Measurements from ENCODE around the gene SORCS2.

SORCS2 gene

DNA sequence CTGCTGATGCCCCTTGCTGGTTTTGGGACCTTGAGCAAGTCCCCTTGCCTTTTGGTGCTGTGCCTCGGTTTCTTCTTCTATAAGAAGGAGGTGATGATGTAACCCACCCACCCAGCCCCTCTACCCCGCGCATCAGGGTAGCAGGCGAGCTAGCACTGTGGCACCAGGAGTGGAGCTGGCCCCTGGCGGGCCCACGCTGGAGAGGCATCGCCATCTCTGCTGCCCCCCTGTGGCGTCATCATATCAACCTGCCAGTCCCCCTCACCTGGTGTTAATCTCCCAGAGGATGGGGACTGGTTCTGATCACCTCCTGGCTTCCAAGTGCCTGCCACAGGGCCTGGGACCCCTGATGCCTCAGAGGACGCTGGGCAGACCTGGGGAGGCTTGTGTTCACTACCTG is 6.3 kb upstream of the SORCS2 start:
- DNase-seq (ENCODE audit: low read depth) = no peak

DNA sequence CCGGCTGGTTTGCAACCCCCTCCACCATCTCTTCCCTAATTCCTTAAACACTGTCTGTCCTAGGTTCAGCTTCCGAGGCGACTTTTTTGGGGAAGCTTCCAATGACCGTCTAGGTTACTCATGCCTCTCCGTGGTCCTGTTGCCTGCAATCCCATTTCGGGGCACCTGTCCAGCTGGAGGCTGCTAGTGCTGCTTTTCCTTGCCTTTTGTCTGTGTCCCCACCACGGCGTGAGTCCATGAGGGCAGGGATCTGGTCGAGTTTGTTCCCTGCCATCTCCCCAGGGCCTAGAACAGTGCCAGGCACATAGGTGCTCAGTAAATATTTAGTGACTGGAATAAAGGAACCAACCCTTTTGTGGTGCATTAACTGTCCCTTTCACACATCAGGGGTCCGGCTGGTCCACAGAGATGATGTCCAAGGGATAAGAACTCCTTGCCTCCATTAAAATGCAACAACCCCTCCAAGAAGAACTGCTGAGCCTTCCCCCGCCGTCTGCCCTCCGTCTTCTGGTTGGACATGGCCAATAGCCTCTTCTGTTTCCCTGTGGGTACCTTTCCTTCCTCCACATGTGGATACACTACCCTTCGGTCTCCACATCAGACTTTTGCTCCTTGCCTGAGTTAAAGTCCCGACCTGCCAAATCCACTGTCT is 5.7 kb upstream of the SORCS2 start:
- DNase-seq (ENCODE audit: low read depth) = no peak

DNA sequence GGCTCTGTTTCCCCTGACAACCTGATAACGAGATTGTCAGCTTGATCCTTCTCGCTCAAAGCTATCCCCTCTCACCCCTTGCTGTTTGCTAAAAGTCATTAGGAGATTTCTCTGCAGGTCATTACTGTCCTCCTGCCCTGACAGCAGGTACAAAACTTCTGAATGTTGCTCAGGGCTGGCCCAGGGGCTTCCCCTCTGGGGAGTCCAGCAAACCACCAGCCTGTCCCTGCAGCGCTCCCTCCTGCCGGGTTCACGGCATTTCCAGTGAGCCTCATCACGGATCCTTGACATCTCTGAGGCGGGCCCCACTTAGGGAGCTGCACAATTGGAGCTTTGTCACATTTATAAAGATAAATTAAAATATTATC is 5.2 kb upstream of the SORCS2 start:
- DNase-seq (ENCODE audit: low read depth) = no peak

DNA sequence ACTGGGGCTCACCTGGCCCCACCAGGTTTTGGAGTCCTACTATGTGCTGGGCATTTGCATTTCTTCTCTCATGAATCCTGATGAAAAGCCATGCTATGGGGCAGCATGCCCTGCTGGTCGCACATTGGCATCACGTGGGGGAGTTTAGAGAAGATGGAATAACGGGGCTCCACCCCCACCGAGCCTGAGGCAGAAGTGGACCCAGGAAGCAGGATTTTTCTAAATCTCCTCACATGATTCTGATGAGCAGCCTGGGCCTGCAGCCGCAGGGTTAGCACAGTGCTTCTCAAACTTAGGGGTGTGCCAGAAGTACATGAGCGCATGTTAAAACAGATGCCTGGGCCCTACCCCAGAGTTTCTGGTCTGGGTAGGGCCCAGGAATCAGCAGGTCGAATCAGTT is 4.6 kb upstream of the SORCS2 start:
- DNase-seq (ENCODE audit: low read depth) = no peak

DNA sequence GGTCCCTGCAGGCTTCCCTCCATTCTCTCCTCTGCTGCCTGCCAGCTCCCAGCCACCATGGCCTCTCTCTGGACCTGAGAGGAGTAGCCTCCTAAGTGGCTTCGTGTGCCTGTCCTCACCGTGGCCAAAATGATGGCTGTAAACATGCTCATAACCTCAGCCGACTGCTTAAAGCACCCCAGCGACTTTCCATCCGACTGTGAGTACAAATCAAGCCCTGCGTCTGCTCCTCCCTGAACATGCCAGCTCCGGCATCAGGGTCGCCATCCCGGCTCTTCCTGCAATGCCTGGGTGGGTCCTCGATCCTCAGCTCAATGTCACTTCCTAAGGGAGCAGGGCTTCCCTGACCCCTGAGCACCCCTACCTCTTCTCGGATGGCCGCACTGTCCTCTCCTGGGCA is 3.3 kb upstream of the SORCS2 start:
- DNase-seq (ENCODE audit: low read depth) = no peak

DNA sequence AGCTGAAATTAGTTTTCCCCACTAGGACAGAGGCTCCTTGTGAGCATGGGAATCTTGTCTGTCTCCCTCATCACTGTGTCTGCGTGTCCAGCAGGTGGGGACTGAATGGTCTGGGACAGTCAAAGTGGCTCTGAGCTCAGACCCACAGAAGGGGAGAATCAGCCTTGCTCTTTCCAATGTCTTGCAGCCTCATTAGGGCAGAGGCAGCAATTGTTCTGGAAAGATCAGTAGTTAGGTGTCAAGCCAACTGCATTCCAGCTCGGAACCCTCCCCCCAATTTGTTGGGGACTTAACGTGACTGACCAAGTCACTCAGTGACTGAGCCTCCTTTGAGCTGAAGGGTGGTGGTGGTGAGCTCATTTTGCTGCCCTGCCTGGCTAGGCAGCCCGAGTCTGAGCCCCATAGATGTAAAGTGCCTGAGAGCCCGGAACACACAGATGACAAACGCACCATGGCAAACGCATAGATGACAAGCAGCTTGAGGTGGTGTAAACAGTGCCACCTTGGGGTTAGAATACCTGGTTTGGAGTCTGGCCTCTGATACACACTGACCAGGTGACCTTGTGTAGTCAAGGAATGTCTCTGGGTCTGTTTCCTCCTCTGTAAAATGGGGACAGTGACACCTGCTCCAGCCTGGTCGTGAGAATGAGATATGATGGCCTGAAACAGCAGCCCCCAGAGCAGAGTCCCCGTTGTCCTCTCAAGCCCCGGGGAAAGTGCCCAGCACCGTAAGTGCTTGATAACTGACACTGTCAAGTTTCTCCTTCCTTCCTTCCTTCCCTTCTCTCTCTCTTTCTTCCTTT is 2.7 kb upstream of the SORCS2 start:
- DNase-seq (ENCODE audit: low read depth) = no peak

DNA sequence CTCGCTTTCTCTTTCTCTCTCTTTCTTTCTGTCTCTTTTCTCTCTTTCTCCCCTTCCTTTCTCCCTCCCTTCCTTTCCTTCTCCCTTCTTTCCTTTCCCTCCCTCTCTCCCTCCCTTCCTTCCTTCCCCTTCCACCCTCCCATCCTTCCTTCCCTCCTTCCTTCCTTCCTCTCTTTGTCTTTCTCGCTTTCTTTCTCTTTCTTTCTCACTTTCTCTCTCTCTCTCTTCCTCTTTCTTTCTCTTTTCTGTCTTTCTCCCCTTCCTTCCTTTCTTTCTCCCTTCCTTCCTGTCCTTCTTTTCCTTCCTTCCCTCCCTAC is 2.1 kb upstream of the SORCS2 start:
- DNase-seq (ENCODE audit: low read depth) = no peak

DNA sequence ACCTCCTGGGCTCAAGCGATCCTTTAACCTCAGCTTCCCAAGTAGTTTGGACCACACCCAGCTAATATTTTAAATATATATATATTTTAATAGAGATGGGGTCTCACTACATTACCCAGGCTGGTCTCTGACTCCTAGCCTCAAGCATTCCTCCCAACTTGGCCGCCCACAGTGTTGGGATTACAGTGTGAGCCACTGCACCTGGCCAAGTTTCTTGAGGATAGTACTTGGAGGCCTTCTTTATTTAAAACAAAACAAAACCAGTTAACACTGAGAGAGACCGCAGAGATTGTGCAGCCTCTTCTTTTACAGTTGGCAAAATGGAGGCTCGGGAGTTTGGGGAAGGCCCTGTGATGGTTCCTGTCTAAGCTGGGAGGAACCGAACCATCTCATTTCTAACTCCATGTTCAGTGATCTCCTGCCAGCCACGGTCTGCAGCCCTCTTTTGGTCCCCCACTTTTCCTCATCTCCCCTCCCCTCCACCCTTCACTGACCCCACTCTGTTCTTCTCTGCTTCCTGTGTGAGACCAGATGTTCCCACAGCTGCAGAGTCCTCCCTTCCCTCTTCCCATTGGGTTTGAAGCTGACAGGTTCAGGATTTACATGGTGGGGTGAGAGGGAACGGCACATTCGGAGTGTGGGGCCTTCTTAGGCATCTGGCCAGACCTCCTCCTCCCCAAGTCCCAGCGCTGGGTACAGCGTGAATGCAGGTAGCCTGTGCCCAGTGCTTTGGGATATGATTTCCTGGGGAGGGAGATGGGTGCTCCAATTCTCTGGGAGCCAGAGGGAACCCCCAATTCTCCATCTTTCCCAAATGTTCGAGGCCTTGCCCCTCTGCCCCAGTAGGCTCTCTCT is 1.4 kb upstream of the SORCS2 start:
- no peak for DNase-seq (ENCODE audit: low read depth)

DNA sequence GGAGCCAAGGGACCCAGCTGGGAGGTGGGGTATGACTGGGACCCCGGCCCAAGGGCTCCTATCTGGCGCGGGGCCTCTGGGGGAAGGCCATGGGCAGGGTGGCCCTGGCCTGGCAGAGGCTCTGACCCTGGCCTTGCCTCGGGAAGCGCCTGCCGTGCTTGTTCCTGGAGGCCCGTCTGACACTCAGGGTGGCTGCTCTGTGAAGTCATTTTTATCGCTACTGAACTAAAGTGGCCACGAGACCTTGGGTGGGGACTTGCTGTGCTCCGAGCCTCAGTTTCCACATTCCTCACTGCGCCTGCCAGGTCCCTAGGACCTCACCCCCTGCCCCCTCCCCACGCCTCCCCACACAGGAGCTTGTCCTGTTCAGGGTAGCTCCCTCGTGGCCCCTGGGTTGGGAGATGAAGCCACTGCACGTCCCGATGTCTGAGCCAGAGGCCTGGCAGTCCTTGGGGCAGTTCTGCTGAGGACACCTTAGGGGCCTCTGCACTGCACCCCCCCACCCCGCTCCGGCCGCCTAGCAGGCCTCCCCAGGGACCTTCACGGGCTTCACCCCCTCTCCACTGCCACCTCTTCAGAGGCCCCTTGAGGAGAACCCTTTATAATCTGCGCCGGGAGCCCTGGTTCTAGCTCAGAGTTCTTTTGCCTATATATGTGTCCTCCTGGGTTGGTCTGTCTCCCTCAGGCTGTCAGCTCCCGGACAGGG is 639 bp upstream of the SORCS2 start:
- no peak for DNase-seq (ENCODE audit: low read depth)

DNA sequence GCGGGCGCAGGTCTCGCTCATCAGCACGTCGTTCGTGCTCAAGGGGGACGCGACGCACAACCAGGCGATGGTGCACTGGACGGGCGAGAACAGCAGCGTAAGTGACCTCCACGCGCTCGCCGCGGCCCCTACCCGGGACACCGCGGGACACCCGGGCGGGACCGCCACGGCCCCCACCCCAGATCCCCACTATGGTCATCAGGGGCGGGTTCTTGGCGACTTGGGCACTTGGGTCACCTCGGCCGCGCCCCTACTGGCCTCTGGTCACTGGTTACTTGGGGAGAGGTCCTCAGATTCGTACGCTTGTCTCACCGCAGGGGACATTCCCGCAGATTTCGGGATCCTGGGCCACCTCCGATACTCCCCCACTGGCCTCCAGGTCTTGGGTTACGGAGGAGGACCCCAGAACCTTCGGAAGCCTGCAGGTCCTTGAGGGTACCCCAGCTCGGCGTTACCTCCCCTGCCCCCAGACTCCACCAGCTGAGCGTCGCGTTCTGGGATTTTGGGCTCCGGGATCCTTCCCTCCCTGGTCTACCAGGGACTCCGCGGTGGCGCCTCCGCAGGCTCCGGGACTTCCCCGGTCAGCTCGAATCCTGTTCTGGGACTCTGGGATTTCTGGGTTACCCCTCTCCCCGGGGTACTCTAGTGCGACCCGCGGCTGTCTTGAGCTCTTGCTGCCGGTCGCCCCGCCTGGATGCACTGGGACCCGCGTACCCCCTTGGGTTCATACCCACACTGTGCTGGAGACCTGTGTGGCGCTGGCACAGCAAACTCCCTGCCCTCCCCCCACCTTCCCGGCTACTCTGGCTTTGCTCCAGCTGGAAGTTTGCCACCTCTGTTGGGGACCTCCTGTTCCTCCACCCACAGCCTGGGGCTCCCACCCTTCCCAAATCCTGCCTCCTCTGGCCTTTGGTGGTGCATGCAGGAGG is 956 bp downstream of the SORCS2 start:
- DNase-seq (ENCODE audit: low read depth) = no peak

DNA sequence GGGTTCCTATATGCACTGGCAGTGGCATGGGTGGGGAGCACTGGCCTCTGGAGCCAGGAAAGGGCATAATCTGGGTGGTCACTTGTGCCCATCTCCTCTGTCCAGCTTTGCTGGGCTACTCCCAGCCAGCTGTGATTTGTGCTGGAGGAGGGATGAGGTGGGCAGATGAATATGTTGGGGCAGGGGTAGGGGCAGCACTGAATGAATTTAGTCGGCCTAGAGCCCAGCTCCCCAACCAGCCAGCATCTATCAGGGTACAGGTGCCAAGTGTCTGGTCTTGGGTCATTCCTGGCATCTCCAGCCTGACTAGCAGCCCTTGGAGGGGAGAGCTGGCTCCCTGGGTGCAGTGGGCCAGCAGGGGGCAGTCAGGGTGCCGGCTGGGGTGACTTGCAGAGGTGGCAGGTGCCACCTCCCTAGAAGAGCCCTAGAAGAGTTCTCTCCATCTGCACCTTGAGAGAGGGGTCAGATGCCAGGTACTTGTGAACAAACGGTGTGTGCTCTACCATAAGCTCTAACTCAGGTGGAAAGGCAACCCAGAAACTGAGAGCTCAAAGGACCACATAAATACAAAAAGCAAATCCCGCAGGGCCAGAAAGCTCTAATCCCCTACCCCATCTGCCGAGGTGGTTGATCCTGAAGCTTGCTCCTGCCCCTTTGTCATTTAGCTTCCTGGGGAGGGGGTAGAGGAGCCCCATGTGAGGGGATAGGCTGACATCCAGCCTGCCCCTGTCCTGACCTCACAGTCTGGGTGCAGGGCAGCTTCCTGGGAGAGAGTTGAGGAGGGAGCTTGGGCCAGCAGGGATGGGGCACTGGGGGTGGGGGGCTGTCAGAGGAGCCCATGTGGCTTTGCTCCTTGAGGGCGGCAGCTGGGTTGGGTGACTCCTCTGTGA is 2.2 kb downstream of the SORCS2 start:
- no peak for DNase-seq (ENCODE audit: low read depth)

DNA sequence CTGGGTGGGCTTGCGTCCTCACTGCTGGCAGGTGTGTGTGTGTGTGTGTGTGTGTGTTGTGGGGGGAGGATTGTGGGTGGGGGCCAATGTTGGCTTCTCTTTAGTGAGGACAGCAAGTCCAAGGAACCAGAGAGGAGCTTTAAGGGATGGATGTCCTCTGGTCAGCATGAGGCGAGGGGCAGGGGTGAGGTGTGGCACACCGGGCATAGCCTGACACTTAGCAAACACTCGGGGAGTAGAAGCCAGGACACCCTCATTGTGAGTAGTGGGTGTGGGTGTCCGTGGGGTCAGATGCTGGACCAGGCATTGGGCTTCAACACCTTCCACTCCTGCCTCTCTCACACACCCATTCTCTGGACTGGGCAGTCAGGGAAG is 2.8 kb downstream of the SORCS2 start:
- no peak for DNase-seq (ENCODE audit: low read depth)

DNA sequence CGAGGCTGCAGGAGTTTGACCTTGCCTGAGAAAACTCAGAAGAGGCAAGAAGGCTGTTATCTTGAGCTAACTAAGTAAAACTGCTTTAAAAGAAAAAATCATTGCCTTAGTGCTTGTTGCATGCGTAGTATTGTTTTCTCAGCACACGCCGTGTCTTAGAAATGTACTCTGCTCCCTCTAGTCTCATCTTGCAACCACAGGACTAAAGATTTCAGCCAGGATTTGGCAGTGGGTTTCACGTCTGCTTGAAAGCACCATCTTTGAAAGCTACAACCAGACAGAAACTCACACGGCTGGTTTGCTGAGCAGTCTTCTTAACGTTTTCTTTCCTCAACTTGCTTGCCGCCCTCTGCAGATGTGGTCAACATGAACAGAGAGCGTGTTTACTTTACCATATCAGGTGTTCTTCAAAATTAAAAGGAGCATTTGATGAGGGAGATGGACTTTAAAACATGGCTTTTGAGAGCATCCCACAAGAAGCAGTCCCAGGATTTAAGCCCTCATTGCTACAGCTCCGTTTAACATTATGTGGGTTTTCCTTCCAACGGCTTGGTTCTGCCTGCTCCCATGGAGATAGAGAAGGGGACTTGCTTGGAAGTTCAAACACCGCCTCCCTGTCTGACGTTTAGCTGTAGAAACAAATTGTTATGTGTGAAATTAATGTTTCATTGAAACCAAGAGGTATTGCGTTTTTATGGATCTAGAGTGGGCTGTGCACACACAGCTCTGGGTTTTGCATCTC is 3.4 kb downstream of the SORCS2 start:
- no peak for DNase-seq (ENCODE audit: low read depth)

DNA sequence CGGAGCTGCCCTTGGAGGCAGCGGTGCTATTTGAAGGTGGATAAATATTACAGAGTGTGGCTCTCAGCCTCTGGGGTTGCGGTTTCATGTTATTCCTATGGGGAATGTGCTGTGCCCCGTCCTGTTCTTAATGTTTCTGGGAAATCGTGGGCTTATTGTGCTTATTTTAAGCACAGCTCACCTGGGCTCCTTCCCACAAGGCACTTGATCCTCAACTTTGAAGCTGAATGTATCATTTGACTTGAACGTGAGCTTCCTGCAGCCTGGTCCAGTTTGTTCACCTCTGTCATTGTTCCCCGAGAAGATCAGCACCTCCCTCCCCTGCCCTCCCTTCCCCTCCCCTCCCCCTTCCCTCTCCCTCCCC is 3.9 kb downstream of the SORCS2 start:
- no peak for DNase-seq (ENCODE audit: low read depth)

DNA sequence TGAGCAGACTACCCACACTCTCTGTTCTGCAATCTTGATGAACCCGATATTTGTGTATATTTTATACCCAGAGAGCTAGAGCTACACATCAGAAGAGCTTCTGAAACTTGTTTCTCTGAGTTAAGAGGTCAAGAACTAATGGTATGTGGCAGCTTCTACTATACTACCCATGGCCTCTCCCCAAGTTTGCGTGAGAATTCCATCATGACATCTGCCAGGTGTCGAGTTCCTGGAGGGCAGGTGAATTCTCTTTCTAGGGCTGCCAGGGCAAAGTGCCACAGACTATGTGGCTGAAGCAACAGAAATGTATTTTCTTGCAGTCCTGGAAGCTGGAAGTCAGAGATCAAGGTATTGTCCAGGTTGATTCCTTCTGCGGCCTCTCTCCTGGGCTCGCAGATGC is 4.4 kb downstream of the SORCS2 start:
- no peak for DNase-seq (ENCODE audit: low read depth)

DNA sequence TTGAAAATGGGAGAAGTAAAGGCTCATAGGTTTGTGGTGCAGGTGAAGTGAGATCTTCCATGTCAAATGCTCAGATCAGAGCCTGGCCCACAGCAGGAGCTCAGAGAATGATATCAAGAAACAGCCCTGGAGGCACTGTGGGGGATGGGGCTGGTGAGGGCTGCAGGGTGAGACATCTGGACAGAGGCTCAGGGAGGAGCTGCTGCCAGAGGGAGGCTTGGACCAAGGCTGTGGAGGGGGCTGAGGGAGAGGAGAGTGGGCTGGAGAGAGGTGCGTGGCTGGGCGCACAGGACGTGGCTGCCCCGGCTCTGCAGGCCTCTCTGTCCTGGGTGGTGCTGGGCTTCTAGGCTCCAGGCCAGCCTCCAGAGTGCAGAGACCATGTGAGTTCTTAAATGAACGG is 5.6 kb downstream of the SORCS2 start:
- DNase-seq (ENCODE audit: low read depth) = no peak

DNA sequence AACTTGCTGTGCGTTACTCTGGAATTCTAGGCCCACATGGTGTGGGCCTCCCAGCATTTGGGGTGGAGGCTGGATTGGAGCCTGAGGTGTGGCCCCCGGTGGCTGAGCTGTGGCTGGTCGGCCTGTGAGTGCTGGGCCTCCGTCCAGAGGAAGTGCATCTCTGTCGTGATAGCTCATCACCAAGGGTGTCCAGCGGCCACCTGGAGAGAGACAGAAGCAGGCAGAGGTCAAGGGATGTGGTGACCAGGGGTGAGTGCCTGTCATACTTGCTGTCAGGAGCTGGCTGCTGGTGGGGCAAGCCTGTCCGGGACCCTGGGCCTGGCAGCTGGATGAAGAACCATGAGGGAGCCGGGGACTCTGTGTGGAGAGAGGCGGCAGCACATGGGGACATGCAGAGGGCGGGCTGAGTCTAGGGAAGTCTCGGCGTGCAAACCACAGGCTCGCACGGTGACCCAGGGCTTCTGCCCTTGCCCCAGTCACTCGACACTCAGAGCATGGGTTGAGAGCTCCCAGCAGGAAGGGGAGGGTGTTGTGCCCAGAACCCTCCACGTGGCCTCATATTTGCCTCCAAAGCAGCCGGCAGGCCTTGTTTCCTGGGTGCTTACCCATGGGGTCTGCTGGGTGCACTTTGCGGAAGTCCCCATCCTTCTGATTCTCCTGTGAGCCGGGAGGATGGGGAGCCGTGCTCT is 6.2 kb downstream of the SORCS2 start:
- DNase-seq (ENCODE audit: low read depth) = no peak

DNA sequence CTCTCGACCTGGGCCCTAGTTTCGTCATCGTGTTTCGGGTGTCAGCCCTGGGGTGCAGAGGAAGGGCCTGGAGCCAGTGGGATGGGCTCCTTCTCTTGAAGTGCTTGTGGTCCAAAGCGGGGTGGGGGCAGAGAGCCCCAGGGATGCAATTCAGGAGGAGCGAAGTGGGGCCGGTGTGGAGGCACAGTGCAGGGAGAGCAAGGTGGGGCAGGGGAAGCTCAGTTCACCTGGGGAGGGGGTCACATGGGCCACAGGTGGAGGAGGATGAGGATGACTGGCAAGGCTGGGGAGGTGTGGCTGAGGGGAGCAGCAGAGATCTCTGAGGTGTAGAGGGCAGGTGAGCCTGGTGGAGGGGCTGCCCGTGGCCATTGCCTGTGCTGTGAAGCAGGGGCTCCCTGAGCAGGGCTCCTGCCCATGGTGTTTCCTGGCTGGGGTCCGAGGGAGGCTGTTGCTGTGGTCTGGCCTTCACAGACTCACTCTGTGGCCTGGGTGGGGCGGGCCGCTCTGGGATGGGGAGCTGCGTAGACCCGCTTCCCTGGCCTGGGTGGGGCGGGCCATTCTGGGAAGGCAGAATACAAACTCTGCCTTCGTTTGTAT is 6.9 kb downstream of the SORCS2 start:
- DNase-seq (ENCODE audit: low read depth) = no peak
